ENCODE data around the gene KRTAP10-12. TPM values are rescaled to one million over a fixed set of nuclear protein-coding genes. Genes with fewer than 3 reads are reported as not detected.

KRTAP10-12 gene
- total RNA-seq, 1 donor: not detected

GRCh38 chr21:44650265-44650972 lies 46.6 kb upstream of the KRTAP10-12 start:
- peak; percentile 29 for DNase-seq (ENCODE audit: insufficient read length, low spot score, missing footprints)
- H2AFZ ChIP-seq (ENCODE audit: low read length): no peak overlapping the region

GRCh38 chr21:44650973-44651675 lies 45.8 kb upstream of the KRTAP10-12 start:
- no peaks in the 10 kb centered on the region for H3K4me1 ChIP-seq (ENCODE audit: insufficient read depth, low read length)
- H3K36me3 ChIP-seq (ENCODE audit: insufficient read depth, low read length): no peaks in the 10 kb centered on the region
- DNase-seq (ENCODE audit: insufficient read length, low spot score, missing footprints): peak; percentile 50
- no peak overlapping the region for H3K27ac ChIP-seq (ENCODE audit: low read depth, low read length)
- no peak for TF ChIP-seq CTCF (IDR thresholded peaks at IDR 0.05; ENCODE audit: extremely low read depth, low read depth, low read length)
- H2AFZ ChIP-seq (ENCODE audit: low read length): no peak overlapping the region
- H3K4me3 ChIP-seq (ENCODE audit: insufficient read depth, low read length): no peak overlapping the region
- peaks cover 3% of the 10 kb centered on the region for H3K27me3 ChIP-seq (ENCODE audit: insufficient read depth, low read length)
- no peaks in the 10 kb centered on the region for H4K20me1 ChIP-seq (ENCODE audit: insufficient read depth, low read length)
- no peaks in the 10 kb centered on the region for H3K79me2 ChIP-seq (ENCODE audit: insufficient read depth, low read length)
- H3K9me3 ChIP-seq (ENCODE audit: low read depth, low read length): no peaks in the 10 kb centered on the region
- no peak overlapping the region for H3K4me2 ChIP-seq (ENCODE audit: insufficient read depth, low read length)

More at GRCh38 chr21:44650265-44650972, 46.6 kb upstream of the KRTAP10-12 start:
- no peak overlapping the region for H3K4me2 ChIP-seq (ENCODE audit: insufficient read depth, low read length)
- no peaks in the 10 kb centered on the region for H3K4me1 ChIP-seq (ENCODE audit: insufficient read depth, low read length)
- no peak overlapping the region for H3K4me3 ChIP-seq (ENCODE audit: insufficient read depth, low read length)
- H3K27me3 ChIP-seq (ENCODE audit: insufficient read depth, low read length): peaks cover 3% of the 10 kb centered on the region
- no peaks in the 10 kb centered on the region for H3K36me3 ChIP-seq (ENCODE audit: insufficient read depth, low read length)
- H3K27ac ChIP-seq (ENCODE audit: low read depth, low read length): no peak overlapping the region
- H3K79me2 ChIP-seq (ENCODE audit: insufficient read depth, low read length): no peaks in the 10 kb centered on the region
- TF ChIP-seq CTCF (IDR thresholded peaks at IDR 0.05; ENCODE audit: extremely low read depth, low read depth, low read length): no peak
- no peaks in the 10 kb centered on the region for H4K20me1 ChIP-seq (ENCODE audit: insufficient read depth, low read length)
- no peaks in the 10 kb centered on the region for H3K9me3 ChIP-seq (ENCODE audit: low read depth, low read length)

- Histone ChIP-seq H3K27ac (ENCODE audit: low read depth, low read length) (no peak overlapping the region), H4K20me1 (ENCODE audit: insufficient read depth, low read length) (no peaks in the 10 kb centered on the region), H3K27me3 (ENCODE audit: insufficient read depth, low read length) (no peaks in the 10 kb centered on the region), H2AFZ (ENCODE audit: low read length) (no peak overlapping the region), H3K4me3 (ENCODE audit: insufficient read depth, low read length) (no peak overlapping the region), H3K4me1 (ENCODE audit: insufficient read depth, low read length) (no peaks in the 10 kb centered on the region), H3K36me3 (ENCODE audit: insufficient read depth, low read length) (no peaks in the 10 kb centered on the region), H3K4me2 (ENCODE audit: insufficient read depth, low read length) (no peak overlapping the region), H3K79me2 (ENCODE audit: insufficient read depth, low read length) (no peaks in the 10 kb centered on the region), H3K9me3 (ENCODE audit: low read depth, low read length) (no peaks in the 10 kb centered on the region)
- no peak for TF ChIP-seq CTCF (IDR thresholded peaks at IDR 0.05; ENCODE audit: extremely low read depth, low read depth, low read length)
- peak; percentile 44 for DNase-seq (ENCODE audit: insufficient read length, low spot score, missing footprints)
Observed at GRCh38 chr21:44653123-44653522, 43.8 kb upstream of the KRTAP10-12 start.
